Activated CD8-positive, alpha-beta memory T cell treated with anti-CD3 and anti-CD28 coated beads, Interleukin-2, amount 50 U/mL, for 48 hours (primary cell): Measurements from ENCODE around the gene DNAJB1.
"Not testable (repeated sequence)": the region's sequence is repeated elsewhere in the genome, so short reads cannot be mapped to it uniquely, and the experiment has no call there.

ENCODE experiments used
- DNase-seq: peaks from one replicate; pipeline ENCODE4 v3.0.0-alpha.2; 2020

DNAJB1 gene

DNA sequence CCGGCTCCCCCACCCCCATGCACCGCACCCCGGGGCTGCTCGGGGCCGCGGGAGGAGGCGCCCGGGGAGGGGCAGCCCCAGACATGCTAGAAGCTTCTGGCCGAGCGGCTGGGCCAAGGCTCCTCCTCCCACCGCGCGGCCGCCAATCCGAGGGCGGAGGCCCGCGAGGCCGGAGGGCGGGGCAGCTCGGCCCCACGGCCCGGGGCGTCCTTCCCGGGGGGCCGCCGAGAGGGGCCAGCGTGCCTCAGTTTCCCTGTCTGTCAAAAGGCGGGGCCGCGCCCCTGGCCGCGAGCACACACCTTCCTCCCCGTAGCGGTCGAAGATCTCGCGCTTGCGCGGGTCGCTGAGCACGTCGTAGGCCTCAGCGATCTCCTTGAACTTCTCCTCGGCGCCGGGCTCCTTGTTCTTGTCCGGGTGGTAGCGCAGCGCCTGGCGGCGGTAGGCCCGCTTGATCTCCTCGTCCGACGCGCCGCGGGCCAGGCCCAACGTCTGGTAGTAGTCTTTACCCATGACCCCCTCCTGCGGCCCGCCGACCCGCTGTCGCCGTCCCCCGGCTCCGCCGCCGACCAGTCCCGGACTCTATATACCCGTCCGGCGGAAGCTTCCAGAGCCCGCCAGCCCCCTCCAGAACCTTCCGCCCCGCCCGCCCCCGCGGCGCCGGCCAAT, at the start of gene DNAJB1:
Gene DNAJB1, minus strand, starts transcription at position 558 of the 666 bp plus-strand sequence. Its CDS starts 48 bp downstream, at position 510.
- DNase-seq = no peak

DNA sequence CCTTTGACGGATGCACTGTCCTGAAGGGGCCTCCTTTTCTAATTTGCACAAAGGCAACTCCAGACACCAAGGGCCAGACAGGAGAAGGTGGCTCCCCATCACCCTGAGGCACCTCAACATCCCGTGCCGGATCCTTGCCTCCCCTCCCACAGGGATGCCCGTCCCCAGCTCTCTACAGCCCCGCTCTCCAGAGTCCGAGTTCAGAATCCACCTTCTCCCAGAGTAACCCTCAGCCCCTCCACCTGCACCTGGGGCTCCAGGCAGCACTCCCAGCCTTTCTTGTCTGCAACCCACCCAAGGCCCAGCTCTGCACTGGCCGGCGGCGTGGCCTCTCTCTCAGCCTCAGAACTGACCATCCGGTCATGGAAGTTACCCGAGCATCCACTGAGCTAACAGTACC, 48.9 kb upstream of the DNAJB1 start:
- DNase-seq = no peak

DNA sequence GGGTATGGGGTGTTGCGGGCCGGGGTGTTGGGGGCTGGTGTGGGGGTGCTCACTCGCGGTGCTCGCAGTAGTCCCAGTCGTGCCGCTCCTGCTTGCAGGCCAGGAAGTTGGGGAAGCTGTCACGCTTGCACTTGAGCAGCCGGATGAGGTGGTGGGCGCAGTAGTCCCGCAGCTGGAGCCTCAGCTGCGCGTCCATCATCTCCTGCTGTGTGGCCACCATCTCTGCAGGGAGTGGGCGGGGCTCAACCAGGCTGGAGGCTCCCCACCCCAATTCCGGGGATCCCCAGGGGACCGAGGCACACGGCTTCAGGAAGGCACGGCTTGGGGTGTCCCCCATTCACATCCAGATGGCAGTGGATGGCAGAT, 48.5 kb upstream of the DNAJB1 start:
- DNase-seq = no peak

DNA sequence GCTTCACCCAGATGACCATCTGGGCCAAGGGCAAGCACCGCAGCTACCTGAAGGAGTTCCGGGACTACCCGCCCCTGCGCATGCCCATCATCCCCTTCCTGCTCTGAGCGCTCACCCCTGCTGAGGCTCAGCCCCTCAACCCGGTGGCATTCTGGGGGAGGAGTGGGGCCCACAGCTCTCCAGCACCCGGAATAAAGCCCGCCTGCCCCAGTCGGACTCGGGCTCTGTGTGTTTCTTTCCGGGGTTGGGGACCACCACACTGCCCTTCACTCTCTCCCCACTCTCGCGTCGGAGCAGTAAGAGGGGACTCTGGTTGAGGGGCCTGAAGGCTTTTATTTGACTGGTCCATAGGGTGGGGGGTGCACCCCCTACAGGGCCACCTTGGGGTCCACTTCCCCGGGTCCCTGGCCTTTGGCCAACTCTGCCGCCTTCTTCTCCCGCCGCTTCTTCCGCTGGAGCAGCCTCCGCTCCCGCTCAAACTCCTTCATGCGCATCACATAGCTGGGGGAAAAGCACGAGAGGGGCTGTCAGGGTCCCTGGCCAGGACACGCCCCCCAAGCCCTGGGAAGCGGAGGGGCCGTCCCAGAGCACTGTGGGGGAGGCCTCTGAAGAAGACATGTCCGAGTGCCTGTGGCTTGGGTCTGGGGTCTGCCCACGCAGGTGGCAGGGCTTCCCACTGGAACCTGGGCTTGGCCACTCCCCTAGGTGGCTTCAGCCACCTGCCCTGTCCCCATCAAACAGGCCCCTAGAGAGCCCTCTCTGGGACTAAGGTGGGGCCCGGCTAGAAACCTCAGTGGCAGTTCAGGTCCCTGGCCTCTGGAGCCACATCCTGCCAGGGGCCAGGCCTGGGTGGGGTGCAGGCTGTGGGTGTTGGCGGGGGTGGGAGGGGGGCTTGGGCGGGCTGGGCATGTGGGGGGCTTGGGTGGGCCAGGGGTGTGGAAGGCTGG, 47.8 kb upstream of the DNAJB1 start:
- DNase-seq = no peak

DNA sequence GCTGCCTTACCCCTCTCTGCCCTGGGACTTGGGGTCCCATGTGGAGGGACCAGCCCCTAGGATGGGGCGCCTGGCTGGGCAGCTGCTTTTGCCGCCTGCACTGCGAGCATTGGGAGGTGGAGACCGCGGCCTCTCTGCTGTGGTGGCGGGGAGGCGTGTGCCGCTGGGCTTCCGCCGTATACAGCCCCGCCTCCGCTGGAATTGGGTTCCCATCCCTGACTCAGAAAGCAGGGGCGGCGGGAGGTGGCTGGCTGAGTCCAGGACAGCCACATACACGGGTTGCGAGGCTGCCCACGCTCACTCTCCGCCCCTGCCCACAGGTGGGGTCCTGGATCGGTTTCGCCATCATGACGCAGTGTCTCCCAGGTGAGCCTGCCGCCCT, 47.1 kb upstream of the DNAJB1 start:
- DNase-seq = no peak

DNA sequence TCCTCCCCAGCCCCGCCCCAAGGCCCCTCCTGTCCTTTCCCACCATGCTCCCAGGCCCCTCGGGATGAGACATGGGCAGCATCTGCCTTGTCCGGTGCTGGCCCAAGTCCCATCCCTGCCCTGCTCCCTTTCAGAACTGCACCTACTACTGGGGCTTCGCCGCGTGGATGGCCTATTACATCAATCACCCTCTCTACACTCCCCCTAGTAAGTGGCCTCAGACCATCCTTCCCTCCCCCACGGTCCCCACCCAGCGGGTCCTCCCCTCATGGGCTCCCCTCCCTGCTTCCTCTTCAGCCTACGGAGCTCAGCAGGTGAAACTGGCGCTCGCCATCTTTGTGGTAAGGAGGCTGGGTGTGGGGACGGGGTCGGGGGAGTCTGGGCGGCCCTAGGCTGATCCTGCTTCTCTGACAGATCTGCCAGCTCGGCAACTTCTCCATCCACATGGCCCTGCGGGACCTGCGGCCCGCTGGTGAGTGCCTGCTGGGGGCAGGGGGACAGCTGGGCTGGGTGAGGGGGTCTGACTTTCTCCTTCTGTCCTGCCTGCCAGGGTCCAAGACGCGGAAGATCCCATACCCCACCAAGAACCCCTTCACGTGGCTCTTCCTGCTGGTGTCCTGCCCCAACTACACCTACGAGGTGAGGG, 46.6 kb upstream of the DNAJB1 start:
- not testable (repeated sequence) for DNase-seq

DNA sequence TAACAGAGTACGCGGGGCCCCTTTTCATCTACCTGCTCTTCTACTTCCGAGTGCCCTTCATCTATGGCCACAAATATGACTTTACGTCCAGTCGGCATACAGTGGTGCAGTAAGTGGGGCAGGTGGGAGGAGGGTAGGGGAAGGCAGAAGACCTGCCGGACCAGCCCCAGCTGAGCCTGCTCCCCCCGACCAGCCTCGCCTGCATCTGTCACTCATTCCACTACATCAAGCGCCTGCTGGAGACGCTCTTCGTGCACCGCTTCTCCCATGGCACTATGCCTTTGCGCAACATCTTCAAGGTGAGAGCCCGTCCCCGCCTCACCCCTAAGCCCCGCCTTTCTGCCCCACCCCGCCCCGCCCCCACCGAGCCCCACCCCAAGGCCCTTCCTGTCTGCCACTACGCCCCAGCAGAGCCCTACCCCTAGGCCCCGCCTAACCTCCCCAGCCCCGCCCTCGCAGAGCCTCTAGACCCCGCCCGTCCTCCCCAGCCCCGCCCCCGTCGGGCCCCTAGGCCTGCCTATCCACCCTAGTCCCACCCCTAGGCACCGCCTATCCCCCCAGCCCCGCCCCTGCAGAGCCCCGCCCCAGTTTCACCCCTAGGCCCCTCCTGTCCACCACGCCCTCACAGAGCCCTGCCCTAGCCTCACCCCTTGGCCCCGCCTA, 45.9 kb upstream of the DNAJB1 start:
- peak; percentile 88 for DNase-seq

DNA sequence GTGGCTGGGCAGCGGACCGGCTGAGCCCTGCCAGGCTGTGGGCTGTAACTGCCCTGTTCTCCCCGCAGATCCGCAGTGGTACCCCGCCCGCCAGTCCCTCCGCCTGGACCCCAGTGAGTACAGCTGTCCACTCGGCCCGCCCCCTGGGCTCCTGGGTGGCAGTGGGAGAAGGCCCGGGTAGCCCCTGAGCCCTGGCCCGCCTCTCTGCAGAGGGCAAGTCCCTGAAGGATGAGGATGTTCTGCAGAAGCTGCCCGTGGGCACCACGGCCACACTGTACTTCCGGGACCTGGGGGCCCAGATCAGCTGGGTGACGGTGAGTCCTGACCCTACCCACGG, 45.4 kb upstream of the DNAJB1 start:
- no peak for DNase-seq

DNA sequence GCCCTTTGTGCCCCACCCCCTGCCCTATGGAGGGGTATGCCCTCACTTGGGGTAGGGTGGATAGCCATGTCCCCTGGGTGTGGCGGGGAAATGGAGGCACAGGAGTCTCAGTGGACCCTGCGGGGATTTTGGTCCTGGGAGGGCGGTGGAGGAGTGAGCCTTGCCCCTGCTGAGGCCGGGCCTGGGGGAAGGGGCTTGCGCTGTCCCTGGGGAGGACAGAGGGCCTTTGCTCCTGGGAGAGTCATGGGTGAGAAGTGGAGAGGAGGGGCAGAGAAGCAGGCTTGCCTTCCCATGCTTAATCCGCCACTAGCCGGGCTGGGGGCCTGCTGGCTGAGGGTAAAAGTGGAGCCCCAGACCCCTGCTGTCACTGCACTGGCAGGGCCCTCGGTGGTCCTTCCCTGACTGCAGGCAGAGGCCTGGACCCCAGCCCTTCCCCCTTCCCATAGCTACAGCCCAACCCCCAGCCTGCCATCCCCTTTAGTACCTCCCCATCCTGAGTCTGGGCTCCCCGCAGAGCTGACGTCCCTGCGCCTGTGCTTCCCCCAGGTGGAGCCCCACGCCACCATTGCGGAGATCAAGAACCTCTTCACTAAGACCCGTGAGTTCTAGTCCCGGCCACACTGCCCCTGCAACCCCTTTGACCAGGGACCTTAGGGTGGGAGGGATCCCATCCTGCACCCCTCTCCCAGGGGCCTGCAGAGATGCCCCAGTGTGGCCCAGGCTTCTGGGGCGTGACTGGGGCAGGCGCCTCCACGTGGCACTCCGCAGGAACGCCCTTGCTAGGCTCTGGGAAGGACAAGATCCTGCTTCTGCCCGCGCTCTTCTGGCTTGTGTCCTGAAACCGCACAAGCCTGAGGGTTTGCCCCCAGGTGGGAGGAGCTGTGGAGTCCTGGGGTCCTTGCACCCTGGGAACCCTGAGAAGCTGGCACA, 44.7 kb upstream of the DNAJB1 start:
- no peak for DNase-seq

DNA sequence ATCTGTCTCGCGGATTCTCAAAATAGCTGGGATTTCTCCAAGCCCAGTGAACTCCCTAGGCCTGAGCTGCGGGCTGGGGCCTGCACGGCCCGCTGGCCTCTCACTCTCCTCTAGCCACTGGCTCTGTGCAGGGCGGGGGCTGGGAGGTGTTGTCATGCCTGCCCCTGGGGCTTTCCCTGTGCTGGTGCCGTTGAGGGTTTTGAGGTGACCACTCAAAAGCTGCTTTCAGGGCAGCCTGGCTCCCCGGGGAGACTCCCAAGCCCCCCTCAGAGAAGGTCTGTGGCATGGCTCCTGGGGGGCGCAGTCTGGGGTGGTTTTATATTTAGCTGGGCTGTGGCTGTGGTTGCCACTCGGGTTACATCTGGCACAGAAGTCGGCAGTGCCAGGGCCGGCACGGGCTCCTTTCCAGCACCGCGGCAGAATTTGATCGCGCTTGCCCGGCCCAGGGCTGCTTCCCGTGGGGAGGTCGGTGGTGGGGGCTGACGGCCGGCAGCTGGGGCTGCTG, 43.7 kb upstream of the DNAJB1 start:
- DNase-seq = no peak

DNA sequence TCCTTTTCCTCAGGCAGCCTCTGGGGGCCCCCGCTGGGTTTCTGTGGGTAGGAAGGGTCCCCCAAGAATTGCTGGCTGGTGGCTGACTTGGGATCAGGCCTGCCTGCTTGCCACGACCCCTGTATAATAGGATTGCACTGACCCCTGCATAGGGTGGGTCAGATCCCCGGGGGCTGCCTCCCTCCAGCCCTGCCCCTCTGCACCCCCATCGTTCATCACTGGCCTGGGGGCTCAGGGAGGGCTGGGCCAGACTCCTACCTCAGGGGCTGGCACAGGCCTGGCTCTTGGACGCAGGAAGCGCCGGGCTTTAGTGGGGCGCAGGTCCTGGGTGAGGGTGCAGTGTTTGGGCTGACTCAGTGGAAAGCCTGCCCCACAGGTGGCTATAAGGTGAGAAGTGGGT, 43.1 kb upstream of the DNAJB1 start:
- no peak for DNase-seq

DNA sequence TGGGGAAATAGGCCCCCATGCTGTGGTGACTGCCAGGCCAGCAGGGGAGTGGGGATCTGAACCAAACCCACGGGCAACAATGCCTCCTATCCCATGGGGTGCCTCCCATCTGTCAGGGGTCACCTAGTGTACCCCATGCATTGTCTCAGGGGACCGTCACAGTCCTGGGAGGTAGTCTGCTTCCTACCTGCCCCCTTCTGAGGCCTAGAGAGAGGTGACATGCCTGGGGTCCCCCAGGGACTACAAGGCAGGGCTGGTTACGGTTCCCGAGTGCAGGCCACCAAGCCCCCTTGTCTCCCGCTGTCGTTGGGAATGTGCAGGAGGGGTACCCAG, 42.5 kb upstream of the DNAJB1 start:
- DNase-seq = no peak

DNA sequence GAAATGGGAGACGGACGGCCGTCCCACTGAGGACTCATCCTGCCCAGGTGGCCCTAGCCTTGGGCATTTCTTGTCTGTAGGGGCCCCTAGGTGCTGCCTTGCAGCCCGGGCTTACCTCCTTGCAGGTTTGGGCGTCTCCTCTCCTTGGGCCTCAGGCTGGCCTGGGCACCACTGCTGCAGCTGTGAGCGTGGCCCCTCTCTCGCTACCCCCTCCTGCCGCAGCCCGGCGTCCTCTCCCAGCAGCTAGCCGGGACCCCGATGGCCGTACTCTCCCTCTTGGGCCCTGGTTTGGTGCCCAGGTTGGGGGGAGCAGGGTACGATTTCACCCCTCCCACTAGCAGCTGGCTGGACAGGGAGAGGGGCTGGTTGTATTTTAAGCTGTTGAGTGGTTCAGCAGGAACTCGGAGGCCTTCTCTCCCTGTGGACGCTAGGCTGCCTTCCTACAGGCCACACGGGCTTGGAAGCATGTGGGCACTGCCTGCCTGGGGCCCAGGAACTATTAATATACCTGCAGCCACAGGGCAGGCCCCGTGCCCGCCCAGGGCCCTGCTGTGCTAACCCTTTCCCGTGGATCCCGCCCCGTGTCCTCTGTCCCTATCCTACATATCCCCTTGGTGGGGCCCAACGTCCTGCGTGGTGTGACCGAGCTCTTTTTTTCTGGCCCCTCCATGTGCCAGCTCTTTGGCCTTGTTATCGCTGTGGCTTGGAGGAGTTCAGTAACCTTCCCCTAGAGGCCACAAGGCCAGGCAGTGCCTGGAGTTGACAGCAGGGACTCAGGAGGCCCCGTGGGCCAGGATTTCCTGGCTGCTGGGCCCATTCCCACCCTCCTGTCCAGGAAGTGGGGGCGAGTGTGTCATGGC, 41.9 kb upstream of the DNAJB1 start:
- DNase-seq = no peak

DNA sequence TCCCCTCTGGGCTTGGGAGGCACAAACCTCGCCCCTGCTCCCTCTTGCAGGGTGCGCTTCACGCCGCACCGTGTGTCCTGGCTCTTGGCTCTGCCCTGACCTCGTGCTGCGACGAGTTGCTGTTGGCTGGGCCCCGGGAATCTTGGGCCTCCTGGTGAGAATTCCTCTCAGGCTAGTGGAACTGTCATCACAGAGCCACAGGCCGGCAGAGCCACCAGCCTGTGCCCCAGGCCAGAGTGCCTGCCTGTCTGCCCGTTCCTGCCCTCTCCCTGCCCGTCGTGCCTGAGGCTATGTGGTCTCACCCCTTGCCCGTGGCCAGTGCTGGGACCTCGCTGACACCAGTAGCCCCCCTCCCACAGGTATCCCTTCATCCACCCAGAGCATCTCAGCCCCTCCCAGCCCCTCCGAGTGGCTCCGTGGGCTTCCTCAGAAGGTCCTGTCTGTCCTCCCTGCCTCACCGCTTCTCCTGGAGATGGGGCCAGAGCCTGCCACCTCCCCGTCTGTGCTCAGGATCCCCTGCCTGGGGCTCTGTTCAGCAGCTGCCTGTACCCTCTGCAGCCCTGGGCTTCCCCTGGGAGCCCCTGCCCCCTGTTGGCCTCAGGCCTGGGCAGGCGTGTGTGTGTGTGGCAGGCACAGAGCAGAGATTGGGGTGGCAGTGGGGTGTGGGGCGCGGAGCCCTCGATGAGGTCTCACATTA, 40.3 kb upstream of the DNAJB1 start:
- DNase-seq = no peak

DNA sequence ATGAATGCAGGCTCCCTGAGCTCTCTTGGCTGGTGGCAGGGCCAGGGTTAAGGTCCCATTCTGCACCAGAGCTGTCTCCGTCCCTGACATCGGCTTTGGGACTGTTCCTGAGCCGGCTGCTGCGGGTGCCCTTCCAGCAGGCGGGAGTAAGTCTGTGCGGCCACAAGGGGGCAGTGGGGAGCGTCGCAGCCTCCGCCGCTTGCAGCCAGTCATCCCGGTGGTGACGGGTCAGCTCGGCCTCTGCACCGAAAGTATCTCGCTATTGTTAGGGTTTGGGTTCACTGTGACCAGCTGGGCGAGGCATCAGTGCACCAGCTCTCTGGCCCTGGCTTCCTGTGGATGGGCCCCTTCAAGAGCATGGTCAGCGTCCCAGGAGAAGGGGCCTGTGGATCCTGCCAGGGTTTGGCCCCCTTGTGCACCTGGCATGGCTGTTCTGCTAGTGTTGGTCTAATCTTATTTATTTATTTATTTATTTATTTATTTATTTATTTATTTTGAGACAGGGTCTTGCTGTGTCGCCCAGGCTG, 38.5 kb upstream of the DNAJB1 start:
- DNase-seq = peak; percentile 92

DNA sequence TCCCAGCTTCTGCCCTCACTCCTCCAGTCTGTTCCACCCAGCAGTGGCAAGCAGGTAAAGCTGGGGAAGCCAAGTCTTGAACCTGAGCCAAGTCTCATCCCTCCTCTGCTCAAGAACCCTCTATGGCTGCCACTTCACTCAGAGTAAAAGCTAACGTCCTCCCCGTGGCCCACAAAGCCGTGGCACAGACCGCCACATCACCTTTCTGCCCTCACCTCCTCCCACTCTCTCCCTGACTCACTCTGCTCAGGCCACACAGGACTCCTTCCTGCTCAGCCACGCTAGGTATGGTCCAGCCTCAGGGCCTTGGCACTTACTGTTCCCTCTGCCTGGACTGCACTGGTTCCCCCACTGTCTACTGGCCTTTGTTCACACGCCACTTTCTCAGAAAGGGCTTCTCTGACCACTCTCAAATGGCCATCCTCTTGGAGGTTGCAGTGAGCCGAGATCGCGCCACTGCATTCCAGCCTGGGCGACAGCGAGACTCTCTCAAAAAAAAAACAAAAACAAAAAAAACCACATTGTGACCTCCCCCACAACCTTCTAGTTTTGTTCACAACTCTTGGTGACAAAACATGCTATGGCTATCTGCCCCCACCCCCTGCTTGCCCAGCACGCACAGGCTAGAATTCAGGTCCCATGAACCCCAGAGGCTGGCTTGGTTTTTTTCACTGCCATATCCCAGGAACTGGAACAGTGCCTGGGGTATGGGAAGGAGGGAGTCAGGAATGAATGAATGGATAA, 37.9 kb upstream of the DNAJB1 start:
- DNase-seq = no peak

DNA sequence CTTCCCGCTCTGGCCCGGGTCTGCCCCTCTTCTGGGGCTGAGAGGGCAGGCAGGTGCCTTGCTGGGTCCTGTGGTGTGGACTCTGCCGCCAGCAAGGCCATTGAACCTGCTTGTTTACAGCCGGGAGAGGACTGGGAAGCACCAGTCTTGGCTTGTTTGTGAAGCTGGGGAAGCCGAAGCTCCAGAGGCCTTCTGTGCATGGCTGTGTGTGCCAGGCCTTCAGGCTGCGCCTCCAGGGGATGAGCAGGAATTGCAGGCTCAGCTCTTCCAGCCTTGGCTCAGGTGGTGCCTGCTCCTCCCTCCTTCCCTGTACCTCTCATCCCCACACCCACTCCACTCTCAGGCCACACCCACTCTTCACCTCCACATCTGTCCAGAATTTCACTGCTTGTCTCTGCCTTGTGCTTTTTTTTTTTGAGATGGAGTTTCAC, 36.2 kb upstream of the DNAJB1 start:
- DNase-seq = no peak

DNA sequence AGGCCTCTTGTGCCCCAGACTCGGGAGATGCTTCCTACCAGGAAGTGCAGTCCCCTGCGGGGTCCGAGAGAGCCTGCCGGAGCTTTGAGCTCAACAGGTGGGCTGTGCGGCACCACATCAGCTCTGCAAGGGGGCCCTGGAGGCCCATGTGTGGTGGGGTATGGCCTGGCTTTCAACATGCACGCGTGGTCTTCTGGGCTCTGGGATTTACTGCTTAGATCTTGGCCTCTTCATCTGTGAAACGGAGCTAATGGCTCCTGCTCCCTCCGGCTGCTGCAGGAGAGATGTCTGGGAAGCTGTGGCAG, 35.7 kb upstream of the DNAJB1 start:
- DNase-seq = no peak

DNA sequence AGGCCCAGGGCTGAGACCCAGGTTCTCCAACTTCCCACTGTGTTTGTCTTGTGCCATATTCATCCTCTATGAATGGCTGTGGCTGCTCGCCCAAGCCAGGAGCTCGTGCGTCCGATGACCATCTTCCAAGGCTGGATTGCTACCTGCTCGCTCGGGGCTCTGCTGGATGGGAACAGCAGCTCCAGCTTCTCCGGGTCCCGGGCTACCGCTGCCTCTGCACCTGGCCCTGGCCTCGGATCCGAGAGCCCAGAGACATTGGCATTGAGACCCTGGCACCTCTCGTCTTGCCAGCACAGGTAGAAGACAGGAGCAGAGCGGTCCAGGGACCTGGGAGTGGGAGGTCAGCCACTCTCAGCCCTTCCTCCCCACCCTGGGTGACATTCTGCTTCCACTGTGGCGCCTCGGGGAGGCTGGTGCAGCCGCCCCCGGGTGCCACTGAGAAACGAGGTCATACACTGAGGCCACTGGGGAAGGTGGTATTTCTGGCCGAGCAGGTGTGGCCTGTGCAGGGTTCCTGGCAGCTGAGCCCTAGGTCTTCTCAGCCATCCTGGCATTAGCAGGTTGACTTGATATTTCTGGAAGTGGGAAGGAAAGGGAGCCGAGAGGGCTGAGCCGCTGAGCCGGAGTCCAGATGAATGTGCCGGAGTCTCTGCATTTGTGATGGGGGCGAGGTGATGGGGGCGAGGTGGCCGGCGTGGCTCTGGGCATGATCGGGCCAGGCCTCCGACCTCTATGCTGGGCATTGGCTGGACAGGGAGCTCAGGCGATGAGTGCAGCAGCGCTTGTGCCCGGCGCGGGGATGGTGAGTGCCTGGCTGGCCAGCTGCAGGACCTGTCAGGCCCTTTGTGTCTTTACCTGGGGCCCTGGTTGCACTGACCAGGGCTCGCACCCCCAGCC, 35.1 kb upstream of the DNAJB1 start:
- no peak for DNase-seq
